Immature natural killer cell (primary cell): ENCODE measurements around the gene TECRL. TPM values are rescaled to one million over a fixed set of nuclear protein-coding genes. Genes with fewer than 3 reads are reported as not detected.

Source experiments
- DNase-seq, 3 donors: peaks; one replicate each; pipeline ENCODE4 v3.0.0; 2022; ENCODE audit warnings: mixed read lengths in 1 of 3
- H3K27ac Mint-ChIP-seq, 6 donors: one replicate each; pipeline ENCODE4 v1.8.0; 2020; ENCODE audit warnings: mixed read lengths in 6 of 6, mild to moderate bottlenecking in 5 of 6, inconsistent platforms in 4 of 6, moderate library complexity in 3 of 6
- H3K27me3 Mint-ChIP-seq, 3 donors: one replicate each; pipeline ENCODE4 v1.8.0; 2020 to 2021; ENCODE audit warnings: low read depth in 3 of 3, mild to moderate bottlenecking in 3 of 3, mixed read lengths in 3 of 3, moderate library complexity in 3 of 3, inconsistent platforms in 1 of 3
- H3K36me3 Mint-ChIP-seq, 3 donors: one replicate each; pipeline ENCODE4 v1.8.0; 2020; ENCODE audit warnings: mixed read lengths in 3 of 3, inconsistent platforms in 2 of 3, mild to moderate bottlenecking in 2 of 3
- H3K4me1 Mint-ChIP-seq, 2 donors: one replicate each; pipeline ENCODE4 v1.8.0; 2020; ENCODE audit warnings: inconsistent platforms in 2 of 2, mild to moderate bottlenecking in 2 of 2, mixed read lengths in 2 of 2, moderate library complexity in 1 of 2
- H3K4me3 Mint-ChIP-seq, 5 donors: one replicate each; pipeline ENCODE4 v1.8.0; 2020; ENCODE audit warnings: mild to moderate bottlenecking in 5 of 5, mixed read lengths in 5 of 5, inconsistent platforms in 3 of 5, moderate library complexity in 3 of 5
- H3K9me3 Mint-ChIP-seq, 6 donors: one replicate each; pipeline ENCODE4 v1.8.0; 2020; ENCODE audit warnings: mild to moderate bottlenecking in 6 of 6, mixed read lengths in 6 of 6, inconsistent platforms in 4 of 6, moderate library complexity in 3 of 6
- polyA plus RNA-seq, 3 donors: library from polyadenylated mRNA; unstranded; fragments of 300-500 nt; fragmentation: Illumina TruSeq; gene quantifications; one replicate each; pipeline ENCODE4 v1.2.3, GENCODE V29; 2021

Gene TECRL
- polyA plus RNA-seq, 3 donors from 2014 or later, result not detected

GRCh38 chr4:64360664-64361398 is 48.4 kb downstream of the TECRL start:
- Mint-ChIP-seq H3K9me3 (peaks cover 10 to 55% (median 32%) of the 10 kb centered on the region in 6 donors), H3K4me3 (no peak overlapping the region), H3K36me3 (peaks cover 0 to 5% (median 0%) of the 10 kb centered on the region in 3 donors), H3K27me3 (peaks cover 0 to 2% (median 0%) of the 10 kb centered on the region in 3 donors), H3K27ac (no peak overlapping the region), H3K4me1 (no peaks in the 10 kb centered on the region)
- no peak for DNase-seq

GRCh38 chr4:64359489-64359888 is 49.8 kb downstream of the TECRL start:
- no peaks in the 10 kb centered on the region for H3K4me1 Mint-ChIP-seq
- H3K9me3 Mint-ChIP-seq, result peaks cover 10 to 52% (median 27%) of the 10 kb centered on the region in 6 donors
- H3K4me3 Mint-ChIP-seq, result no peak overlapping the region
- peaks cover 0 to 5% (median 0%) of the 10 kb centered on the region in 3 donors for H3K36me3 Mint-ChIP-seq
- DNase-seq, result no peak
- H3K27ac Mint-ChIP-seq, result no peak overlapping the region
- no peaks in the 10 kb centered on the region for H3K27me3 Mint-ChIP-seq

GRCh38 chr4:64353904-64354303 is 55.3 kb downstream of the TECRL start:
- no peak overlapping the region for H3K4me3 Mint-ChIP-seq
- peaks cover 6 to 36% (median 12%) of the 10 kb centered on the region in 6 donors for H3K9me3 Mint-ChIP-seq

GRCh38 chr4:64341711-64342110 is 67.5 kb downstream of the TECRL start:
- H3K9me3 Mint-ChIP-seq, result peaks cover 6 to 28% (median 14%) of the 10 kb centered on the region in 6 donors

More at GRCh38 chr4:64353904-64354303, 55.3 kb downstream of the TECRL start:
- H3K36me3 Mint-ChIP-seq, result no peaks in the 10 kb centered on the region
- H3K27ac Mint-ChIP-seq, result no peak overlapping the region
- H3K27me3 Mint-ChIP-seq, result no peaks in the 10 kb centered on the region
- no peaks in the 10 kb centered on the region for H3K4me1 Mint-ChIP-seq
- DNase-seq, result no peak

GRCh38 chr4:64340218-64341110 is 68.8 kb downstream of the TECRL start:
- DNase-seq, result no peak
- no peak overlapping the region for H3K27ac Mint-ChIP-seq
- peaks cover 3 to 26% (median 17%) of the 10 kb centered on the region in 6 donors for H3K9me3 Mint-ChIP-seq
- H3K4me1 Mint-ChIP-seq, result no peaks in the 10 kb centered on the region
- H3K4me3 Mint-ChIP-seq, result no peak overlapping the region
- no peaks in the 10 kb centered on the region for H3K36me3 Mint-ChIP-seq
- no peaks in the 10 kb centered on the region for H3K27me3 Mint-ChIP-seq

More at GRCh38 chr4:64341711-64342110, 67.5 kb downstream of the TECRL start:
- H3K4me1 Mint-ChIP-seq, result no peaks in the 10 kb centered on the region
- H3K27me3 Mint-ChIP-seq, result no peaks in the 10 kb centered on the region
- H3K36me3 Mint-ChIP-seq, result no peaks in the 10 kb centered on the region
- H3K27ac Mint-ChIP-seq, result no peak overlapping the region
- DNase-seq, result no peak
- H3K4me3 Mint-ChIP-seq, result no peak overlapping the region

GRCh38 chr4:64334964-64335363 is 74.3 kb downstream of the TECRL start:
- Mint-ChIP-seq H3K4me3 (no peak overlapping the region), H3K27ac (no peak overlapping the region), H3K4me1 (no peaks in the 10 kb centered on the region), H3K27me3 (peaks cover 0 to 2% (median 0%) of the 10 kb centered on the region in 3 donors), H3K9me3 (peaks cover 5 to 44% (median 23%) of the 10 kb centered on the region in 6 donors), H3K36me3 (no peaks in the 10 kb centered on the region)
- no peak for DNase-seq

GRCh38 chr4:64330143-64330542 is 79.1 kb downstream of the TECRL start:
- Mint-ChIP-seq H3K4me3 (no peak overlapping the region), H3K36me3 (no peaks in the 10 kb centered on the region), H3K27me3 (peaks cover 0 to 4% (median 0%) of the 10 kb centered on the region in 3 donors), H3K9me3 (peaks cover 4 to 41% (median 18%) of the 10 kb centered on the region in 6 donors), H3K4me1 (no peaks in the 10 kb centered on the region), H3K27ac (no peak overlapping the region)
- DNase-seq, result no peak

GRCh38 chr4:64327237-64327636 is 82.0 kb downstream of the TECRL start:
- Mint-ChIP-seq H3K27ac (no peak overlapping the region), H3K4me3 (no peak overlapping the region), H3K36me3 (no peaks in the 10 kb centered on the region), H3K9me3 (peaks cover 0 to 36% (median 20%) of the 10 kb centered on the region in 6 donors), H3K4me1 (no peaks in the 10 kb centered on the region), H3K27me3 (peaks cover 0 to 4% (median 0%) of the 10 kb centered on the region in 3 donors)
- DNase-seq, result no peak

GRCh38 chr4:64326507-64326906 is 82.7 kb downstream of the TECRL start:
- Mint-ChIP-seq H3K4me1 (no peaks in the 10 kb centered on the region), H3K4me3 (no peak overlapping the region), H3K9me3 (peaks cover 0 to 36% (median 18%) of the 10 kb centered on the region in 6 donors), H3K36me3 (no peaks in the 10 kb centered on the region), H3K27ac (no peak overlapping the region), H3K27me3 (peaks cover 0 to 2% (median 0%) of the 10 kb centered on the region in 3 donors)
- DNase-seq, result no peak

GRCh38 chr4:64306255-64306565 is 103.0 kb downstream of the TECRL start:
- Mint-ChIP-seq H3K27ac (no peak overlapping the region), H3K4me1 (no peaks in the 10 kb centered on the region), H3K9me3 (peaks cover 6 to 45% (median 20%) of the 10 kb centered on the region in 6 donors), H3K36me3 (no peaks in the 10 kb centered on the region), H3K4me3 (no peak overlapping the region), H3K27me3 (peaks cover 0 to 2% (median 0%) of the 10 kb centered on the region in 3 donors)
- no peak for DNase-seq

GRCh38 chr4:64305565-64306254 is 103.5 kb downstream of the TECRL start:
- peaks cover 2 to 40% (median 18%) of the 10 kb centered on the region in 6 donors for H3K9me3 Mint-ChIP-seq
- H3K4me3 Mint-ChIP-seq, result no peak overlapping the region
- no peak for DNase-seq
- no peaks in the 10 kb centered on the region for H3K4me1 Mint-ChIP-seq
- H3K36me3 Mint-ChIP-seq, result no peaks in the 10 kb centered on the region
- H3K27me3 Mint-ChIP-seq, result peaks cover 0 to under 1% (median 0%) of the 10 kb centered on the region in 3 donors
- H3K27ac Mint-ChIP-seq, result no peak overlapping the region

GRCh38 chr4:64272432-64272831 is 136.8 kb downstream of the TECRL start:
- H3K27me3 Mint-ChIP-seq, result no peaks in the 10 kb centered on the region
- no peak overlapping the region for H3K4me3 Mint-ChIP-seq
- no peak for DNase-seq
- no peak overlapping the region for H3K27ac Mint-ChIP-seq
- H3K9me3 Mint-ChIP-seq, result peaks cover 4 to 33% (median 19%) of the 10 kb centered on the region in 6 donors
- H3K4me1 Mint-ChIP-seq, result no peaks in the 10 kb centered on the region
- no peaks in the 10 kb centered on the region for H3K36me3 Mint-ChIP-seq

GRCh38 chr4:64271601-64272081 is 137.6 kb downstream of the TECRL start:
- Mint-ChIP-seq H3K27me3 (peaks cover 0 to 3% (median 1%) of the 10 kb centered on the region in 3 donors), H3K9me3 (peaks cover 9 to 40% (median 26%) of the 10 kb centered on the region in 6 donors)

More at GRCh38 chr4:64271601-64272081, 137.6 kb downstream of the TECRL start:
- no peak for DNase-seq
- Mint-ChIP-seq H3K27ac (no peak overlapping the region), H3K4me1 (no peaks in the 10 kb centered on the region), H3K4me3 (no peak overlapping the region), H3K36me3 (no peaks in the 10 kb centered on the region)
